SU-DHL-6 (cell line): ENCODE measurements around the gene KIRREL1.

Source experiments
- EZH2phosphoT487 ChIP-seq: fragments of 200-600 bp; sonication (generic), shearing (Covaris generic); conservative IDR thresholded peaks from 2 replicates; pipeline ENCODE4 v1.6.1; 2018; ENCODE audit warnings: mild to moderate bottlenecking, antibody characterized with exemption, low read length, moderate library complexity, mixed read lengths
- TF ChIP-seq, protein P1 (sequence below): fragments of 200-600 bp; sonication (generic); IDR thresholded peaks from one replicate; pipeline ENCODE4 v1.5.1; 2017; ENCODE audit warnings: antibody characterized with exemption, mild to moderate bottlenecking, low read length, moderate library complexity; ENCODE audit not compliant: insufficient read depth, poor library complexity, severe bottlenecking

DNA sequence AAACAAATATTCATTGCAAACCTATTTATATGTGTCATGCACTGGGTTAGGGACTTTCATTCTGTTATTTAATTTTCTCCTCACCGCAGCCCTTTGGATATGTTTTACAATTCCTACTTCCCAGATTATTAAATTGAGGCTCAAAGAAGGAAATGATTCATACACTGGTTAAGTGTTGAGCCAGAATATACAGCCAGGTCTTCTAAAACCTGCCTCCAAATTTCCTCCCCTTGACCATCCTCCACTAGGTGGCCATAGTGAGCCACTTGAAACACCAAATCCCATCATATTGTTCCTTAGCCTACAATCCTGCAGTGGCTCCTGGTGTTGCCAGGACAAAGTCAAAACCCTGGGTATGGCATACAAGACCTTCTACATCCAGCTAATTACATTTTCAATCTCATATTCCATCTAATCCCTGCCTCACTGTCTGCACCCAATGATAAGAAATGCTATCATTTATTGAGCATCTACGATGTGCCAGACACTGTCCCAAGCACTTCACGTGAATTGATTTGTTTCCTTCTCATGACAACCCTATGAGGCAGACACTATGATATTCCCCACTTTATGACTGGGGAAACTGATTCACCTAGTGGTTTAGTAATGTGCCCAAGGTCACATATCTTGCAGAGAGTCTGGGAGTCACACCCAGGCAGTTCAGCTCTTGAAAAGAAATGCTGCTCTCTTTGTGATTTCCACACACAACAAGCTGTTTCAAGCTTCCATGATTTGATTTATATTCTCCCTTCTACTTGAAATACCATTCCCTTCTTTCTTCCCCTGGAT, 23.6 kb upstream of the KIRREL1 start:
- TF ChIP-seq, protein P1, sequence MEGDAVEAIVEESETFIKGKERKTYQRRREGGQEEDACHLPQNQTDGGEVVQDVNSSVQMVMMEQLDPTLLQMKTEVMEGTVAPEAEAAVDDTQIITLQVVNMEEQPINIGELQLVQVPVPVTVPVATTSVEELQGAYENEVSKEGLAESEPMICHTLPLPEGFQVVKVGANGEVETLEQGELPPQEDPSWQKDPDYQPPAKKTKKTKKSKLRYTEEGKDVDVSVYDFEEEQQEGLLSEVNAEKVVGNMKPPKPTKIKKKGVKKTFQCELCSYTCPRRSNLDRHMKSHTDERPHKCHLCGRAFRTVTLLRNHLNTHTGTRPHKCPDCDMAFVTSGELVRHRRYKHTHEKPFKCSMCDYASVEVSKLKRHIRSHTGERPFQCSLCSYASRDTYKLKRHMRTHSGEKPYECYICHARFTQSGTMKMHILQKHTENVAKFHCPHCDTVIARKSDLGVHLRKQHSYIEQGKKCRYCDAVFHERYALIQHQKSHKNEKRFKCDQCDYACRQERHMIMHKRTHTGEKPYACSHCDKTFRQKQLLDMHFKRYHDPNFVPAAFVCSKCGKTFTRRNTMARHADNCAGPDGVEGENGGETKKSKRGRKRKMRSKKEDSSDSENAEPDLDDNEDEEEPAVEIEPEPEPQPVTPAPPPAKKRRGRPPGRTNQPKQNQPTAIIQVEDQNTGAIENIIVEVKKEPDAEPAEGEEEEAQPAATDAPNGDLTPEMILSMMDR, result peak; percentile 65
- no peak for TF ChIP-seq EZH2phosphoT487
